K562 (cell line): ENCODE measurements around the gene TIMP2. TPM values are rescaled to one million over a fixed set of nuclear protein-coding genes. Genes with fewer than 3 reads are reported as not detected.

Experiments used
- ATAC-seq: fragments of 200-7000 bp; cut with Tn5 transposase; 3 replicates; pipeline ENCODE4 v1.9.1; 2020; ENCODE audit warnings: moderate library complexity
- BruUV-seq: library from RNA; stranded (reverse); fragments of 400-500 nt; replicated peaks from 2 replicates; lab custom pipeline; 2021; lab: Mats Ljungman, UMichigan
- CTCF ChIA-PET: fragments of 300-600 bp; formaldehyde crosslinking; extraction: SDS; loops from one replicate; lab custom pipeline; 2021; ENCODE audit warnings: low intra/inter-chr PET ratio; lab: Yijun Ruan, JAX
- POLR2A ChIA-PET: fragments of 300-600, 350-650 bp; sonication (Branson Sonifier 250); formaldehyde crosslinking; extraction: SDS; loops from one replicate; lab custom pipeline; 2021; ENCODE audit warnings: antibody characterized with exemption, inconsistent platforms; lab: Yijun Ruan, JAX
- DNase-seq, 4 experiments: peaks; one replicate each; pipeline versions ENCODE4 v3.0.0 to v3.0.0-alpha.2; 2011 to 2018; ENCODE audit warnings: low spot score in 3 of 4, mixed read lengths in 3 of 4; ENCODE audit errors: extremely low read depth in 1 of 4
- FAIRE-seq: peaks from 2 replicates; lab custom pipeline; 2011; peaks lifted over from hg19 to GRCh38; lab: Jason Lieb, UNC
- H2AFZ ChIP-seq: 2 replicates; pipeline ENCODE4 v1.6.0; 2011; ENCODE audit warnings: low read depth, low read length, control low read depth, inconsistent platforms
- H3K27ac ChIP-seq: fragments of 200-600 bp; 3 replicates; pipeline ENCODE4 v1.8.0; 2011; ENCODE audit warnings: low read depth, mild to moderate bottlenecking, control low read depth, inconsistent platforms, low read length, moderate library complexity, mixed read lengths; ENCODE audit errors: extremely low read depth
- H3K27me3 ChIP-seq, 2 experiments: fragments of 300-600 bp in 1 of 2; 2 replicates in 1 of 2; 3 replicates in 1 of 2; pipeline versions ENCODE4 v1.6.0 to v1.8.0; 2011; ENCODE audit warnings: inconsistent platforms in 2 of 2, low read length in 2 of 2, mild to moderate bottlenecking in 1 of 2, mixed read lengths in 1 of 2, moderate library complexity in 1 of 2; ENCODE audit not compliant: control insufficient read depth in 2 of 2, insufficient read depth in 2 of 2
- H3K36me3 ChIP-seq: fragments of 300-600 bp; 3 replicates; pipeline ENCODE4 v1.8.0; 2011; ENCODE audit warnings: mild to moderate bottlenecking, low read length, inconsistent platforms; ENCODE audit not compliant: control insufficient read depth, insufficient read depth
- H3K4me1 ChIP-seq, 2 experiments: fragments of 200-600 bp in 1 of 2; replicated peaks in 1 of 2; 2 replicates in 1 of 2; 3 replicates in 1 of 2; pipeline versions ENCODE4 v1.5.1 to v1.8.0; 2011; ENCODE audit warnings: inconsistent platforms in 2 of 2, low read length in 2 of 2, mild to moderate bottlenecking in 1 of 2, mixed read lengths in 1 of 2, moderate library complexity in 1 of 2; ENCODE audit not compliant: control insufficient read depth in 2 of 2, insufficient read depth in 2 of 2
- H3K4me2 ChIP-seq: 2 replicates; pipeline ENCODE4 v1.6.1; 2011; ENCODE audit warnings: low read length, control low read depth, inconsistent platforms, mixed read lengths; ENCODE audit not compliant: insufficient read depth
- H3K4me3 ChIP-seq: fragments of 200-600 bp; sonication (generic), shearing (Covaris generic); 2 replicates; pipeline ENCODE4 v1.5.1; 2016; ENCODE audit warnings: control low read depth, inconsistent platforms
- H3K79me2 ChIP-seq: fragments of 200-600 bp; 3 replicates; pipeline ENCODE4 v1.8.0; 2011; ENCODE audit warnings: low read length, inconsistent platforms; ENCODE audit not compliant: control insufficient read depth, insufficient read depth
- H3K9ac ChIP-seq, 2 experiments: 2 replicates each; pipeline versions ENCODE4 v1.6.0 to v1.6.1; 2011; ENCODE audit warnings: low read depth in 2 of 2, low read length in 2 of 2, control low read depth in 1 of 2, inconsistent platforms in 1 of 2, mild to moderate bottlenecking in 1 of 2, mixed read lengths in 1 of 2; ENCODE audit not compliant: insufficient read depth in 1 of 2
- H3K9me1 ChIP-seq: one replicate; pipeline ENCODE4 v1.6.0; 2011; ENCODE audit warnings: inconsistent platforms, mild to moderate bottlenecking, low read length, moderate library complexity; ENCODE audit not compliant: control insufficient read depth, insufficient read depth
- H3K9me3 ChIP-seq: replicated peaks from 2 replicates; pipeline ENCODE4 v1.5.1; 2011; ENCODE audit warnings: low read depth, low read length, inconsistent platforms; ENCODE audit not compliant: control insufficient read depth, insufficient read depth
- H4K20me1 ChIP-seq: replicated peaks from 2 replicates; pipeline ENCODE4 v1.6.1; 2011; ENCODE audit warnings: low read length, inconsistent platforms, mixed read lengths; ENCODE audit not compliant: control insufficient read depth, insufficient read depth
- UBTF ChIP-seq, 2 experiments: IDR thresholded peaks; 2 replicates each; pipeline ENCODE4 v1.6.1; 2012; ENCODE audit warnings: improper control_type of control experiment in 2 of 2, low read depth in 2 of 2, low read length in 2 of 2, borderline replicate concordance in 1 of 2
- ZNF512 ChIP-seq: IDR thresholded peaks from 2 replicates; pipeline ENCODE4 v1.6.1; 2016; ENCODE audit warnings: missing genetic modification characterization, missing compliant biosample characterization
- WGBS: fragments of 100-300 bp; shearing (Covaris generic); methylation state at CpG from one replicate; pipeline ENCODE4 v1.1.6; 2016; ENCODE audit warnings: low coverage, mixed read lengths; ENCODE audit not compliant: insufficient coverage; ENCODE audit errors: missing lambda C conversion rate; 5-methylcytosine and 5-hydroxymethylcytosine counted together
- in situ Hi-C: fragments of 300-500 bp; cut with MboI; formaldehyde crosslinking; loops from 4 replicates; pipeline ENCODE4 v1.15.0; 2018; ENCODE audit warnings: inconsistent platforms, mixed read lengths
- intact Hi-C: fragments of 100-400 bp; cut with micrococcal nuclease; formaldehyde crosslinking; loops from 2 replicates; pipeline ENCODE4 v1.14.2; 2022
- polyA plus RNA-seq, 8 experiments: library from polyadenylated mRNA; depleted of rRNA in 4 of 8; stranded (reverse) in 5 of 8; unstranded in 3 of 8; fragments of >200 nt; fragmentation: Nextera tagmentation in 2 of 8; fragmentation: Illumina TruSeq in 1 of 8; extraction: Ambion mirVana in 2 of 8; extraction: Trizol in 1 of 8; gene quantifications; 2 replicates each; pipeline versions ENCODE4 v1.2.1 to v1.2.3, GENCODE V29; 2011 to 2014; ENCODE audit warnings: inconsistent platforms in 1 of 8, missing spikeins in 1 of 8
- total RNA-seq, 7 experiments: library from RNA; depleted of rRNA in 6 of 7; stranded (reverse); fragments of >200 nt in 6 of 7; fragmentation: Illumina TruSeq in 2 of 7; extraction: Trizol in 2 of 7; gene quantifications; 2 replicates each; pipeline versions ENCODE4 v1.2.1 to v1.2.3, GENCODE V29; 2011 to 2021; ENCODE audit warnings: low replicate concordance in 1 of 7

Gene TIMP2
- total and polyA plus RNA-seq, 9 of the 15 experiments (the other 6 are each of a cell fraction or from before 2014, with no cell fraction given): 0.55 TPM; not detected in 8

- ChIA-PET POLR2A (interaction anchor here (0.7 to 1.7 kb wide), 4 partner anchors 8 to 129 kb away, joined by 4 to 5 read pairs (median 4); no protein-coding TSS in a partner anchor), CTCF (no interaction called here)
- in situ Hi-C loops: no loop called here
- H3K9me3 ChIP-seq: no peaks in the 10 kb centered on the region; the same call in 1 of the 2 replicates
- H3K4me1 ChIP-seq: peaks cover 0 to 10% of the 10 kb centered on the region in 2 experiments; a peak in 2 of 5 replicates
- H3K9ac ChIP-seq: no peak overlapping the region
- H3K27ac ChIP-seq: no peak overlapping the region
- WGBS: 9% methylated on average over 17 of the region's 20 CpGs
- intact Hi-C loops: no loop called here
- DNase-seq: no peak
- peaks cover 50 to 86% of the 10 kb centered on the region in 2 experiments for H3K27me3 ChIP-seq
- no peaks in the 10 kb centered on the region for H3K36me3 ChIP-seq
- BruUV-seq: no TSS peak
- H3K9me1 ChIP-seq: peaks cover 2% of the 10 kb centered on the region
- H2AFZ ChIP-seq: no peak overlapping the region
- H4K20me1 ChIP-seq: peaks cover 5% of the 10 kb centered on the region; the same call in 1 of the 2 replicates
- no peak for FAIRE-seq
- ATAC-seq: no peak; the same call in 2 of the 3 replicates
- TF ChIP-seq UBTF (IDR thresholded peaks at IDR 0.05; ENCODE audit: borderline replicate concordance in 1 of 2, low read depth in 2 of 2, low read length in 2 of 2) (peak; percentile 60 to 99; a peak in 3 of 4 replicates), ZNF512 (tag) (no peak)
- H3K79me2 ChIP-seq: no peaks in the 10 kb centered on the region
- no peak overlapping the region for H3K4me2 ChIP-seq
- no peak overlapping the region for H3K4me3 ChIP-seq
Observed at GRCh38 chr17:78896091-78896833, 28.9 kb downstream of the TIMP2 start.
